Right lobe of liver (tissue), 4 donors: ENCODE results near the gene INAFM1.

Experiments
- POLR2A ChIP-seq: fragments of 450-650 bp; IDR thresholded peaks from one replicate; pipeline ENCODE4 v1.6.1; 2017; ENCODE audit warnings: antibody characterized with exemption, mild to moderate bottlenecking
- TF ChIP-seq, protein P1 (sequence below), 4 donors: fragments of 200-600 bp in 3 of 4; fragments of 450-650 bp in 1 of 4; IDR thresholded peaks; one replicate each; pipeline versions ENCODE4 v1.5.1 to v1.8.0; 2016 to 2022; ENCODE audit warnings: antibody characterized with exemption in 4 of 4, mild to moderate bottlenecking in 2 of 4
- donor health status: DM: no; HTN: no; CAD: no.
- donor health status: DM: no; HTN: no; CAD: no.
- donor health status: DM: no; HTN: yes; CAD: no.

DNA sequence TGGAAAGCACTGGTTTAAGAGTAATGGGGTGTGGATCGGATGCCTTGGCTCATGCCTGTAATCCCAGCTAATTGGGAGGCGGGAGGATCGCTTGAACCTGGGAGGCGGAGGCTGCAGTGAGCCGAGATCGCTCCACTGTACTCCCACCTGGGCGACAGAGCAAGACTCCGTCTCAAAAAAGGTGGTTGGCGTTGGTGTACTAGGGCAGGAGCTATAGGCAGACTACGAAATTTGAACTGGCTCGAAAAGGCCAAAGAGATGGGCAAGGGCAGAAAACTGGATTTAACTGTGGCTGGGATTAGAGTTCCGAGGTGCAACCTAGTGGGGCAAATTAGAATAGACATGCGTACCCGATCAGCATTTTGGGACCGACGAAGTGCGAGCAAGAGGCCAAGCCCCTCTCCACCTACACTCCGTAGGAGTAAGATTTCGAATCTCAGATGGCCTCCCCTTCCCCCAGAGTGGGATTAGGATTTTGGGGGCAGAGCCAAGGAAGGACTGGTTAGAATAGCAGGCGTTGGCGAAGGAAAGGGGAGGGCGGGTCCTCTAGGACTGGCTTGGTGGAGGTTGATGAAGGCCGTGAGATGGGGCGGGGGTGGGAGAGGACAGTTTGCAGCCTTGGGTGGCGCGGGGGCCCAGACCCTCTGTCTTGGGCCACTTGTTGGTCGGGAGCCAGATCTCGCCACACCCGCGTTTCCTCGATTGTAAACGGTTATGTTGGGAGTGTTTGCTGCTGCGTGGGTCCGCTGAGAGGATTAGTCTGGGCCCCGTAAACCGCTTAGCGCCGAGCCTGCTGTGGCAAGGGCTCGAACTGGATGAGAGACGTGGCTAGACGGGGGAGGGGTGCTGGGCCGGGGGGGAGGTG, 2.0 kb upstream of the INAFM1 start:
- TF ChIP-seq, protein P1, sequence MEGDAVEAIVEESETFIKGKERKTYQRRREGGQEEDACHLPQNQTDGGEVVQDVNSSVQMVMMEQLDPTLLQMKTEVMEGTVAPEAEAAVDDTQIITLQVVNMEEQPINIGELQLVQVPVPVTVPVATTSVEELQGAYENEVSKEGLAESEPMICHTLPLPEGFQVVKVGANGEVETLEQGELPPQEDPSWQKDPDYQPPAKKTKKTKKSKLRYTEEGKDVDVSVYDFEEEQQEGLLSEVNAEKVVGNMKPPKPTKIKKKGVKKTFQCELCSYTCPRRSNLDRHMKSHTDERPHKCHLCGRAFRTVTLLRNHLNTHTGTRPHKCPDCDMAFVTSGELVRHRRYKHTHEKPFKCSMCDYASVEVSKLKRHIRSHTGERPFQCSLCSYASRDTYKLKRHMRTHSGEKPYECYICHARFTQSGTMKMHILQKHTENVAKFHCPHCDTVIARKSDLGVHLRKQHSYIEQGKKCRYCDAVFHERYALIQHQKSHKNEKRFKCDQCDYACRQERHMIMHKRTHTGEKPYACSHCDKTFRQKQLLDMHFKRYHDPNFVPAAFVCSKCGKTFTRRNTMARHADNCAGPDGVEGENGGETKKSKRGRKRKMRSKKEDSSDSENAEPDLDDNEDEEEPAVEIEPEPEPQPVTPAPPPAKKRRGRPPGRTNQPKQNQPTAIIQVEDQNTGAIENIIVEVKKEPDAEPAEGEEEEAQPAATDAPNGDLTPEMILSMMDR (IDR thresholded peaks at IDR 0.05) = no peak
- TF ChIP-seq POLR2A = no peak
